Esophagus muscularis mucosa (tissue), 4 donors: ENCODE data around the gene CHRDL1.

ENCODE experiments used
- EP300 ChIP-seq: sonication (generic); formaldehyde crosslinking; IDR thresholded peaks from one replicate; pipeline ENCODE4 v1.6.1; 2017; ENCODE audit warnings: antibody characterized with exemption
- POLR2A ChIP-seq: fragments of 450-650 bp; IDR thresholded peaks from one replicate; pipeline ENCODE4 v1.6.1; 2017; ENCODE audit warnings: antibody characterized with exemption, moderate library complexity, mild to moderate bottlenecking, low read depth
- POLR2AphosphoS5 ChIP-seq, 2 donors: sonication (generic); formaldehyde crosslinking; IDR thresholded peaks; one replicate each; pipeline ENCODE4 v1.6.1; 2017; ENCODE audit warnings: antibody characterized with exemption in 2 of 2
- TF ChIP-seq, protein P1 (sequence below), 3 experiments: fragments of 200-600 bp in 2 of 3; fragments of 450-650 bp in 1 of 3; sonication (generic) in 2 of 3; IDR thresholded peaks; one replicate each; pipeline ENCODE4 v1.5.1; 2017 to 2019; ENCODE audit warnings: antibody characterized with exemption in 3 of 3, mild to moderate bottlenecking in 2 of 3, moderate library complexity in 1 of 3

DNA sequence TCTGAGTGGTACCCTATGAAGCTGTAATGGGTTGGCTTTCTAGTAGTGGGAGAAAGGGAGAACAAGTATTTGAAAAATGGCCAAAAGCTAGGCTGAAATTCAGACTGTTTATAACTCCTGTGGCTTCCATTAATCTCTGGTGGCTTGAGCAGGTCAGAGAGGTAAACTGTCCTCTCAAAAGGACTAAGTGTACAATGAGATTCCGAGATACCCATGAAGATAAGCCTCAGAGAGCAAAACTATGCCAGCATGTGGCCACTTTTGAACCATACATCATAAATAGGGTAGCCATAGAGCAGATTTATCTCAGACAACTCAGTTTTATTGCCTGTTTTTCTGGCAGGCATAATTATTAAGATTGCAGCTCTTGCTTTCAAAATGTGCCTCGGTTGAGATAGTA lies 89.2 kb downstream of the CHRDL1 start:
- TF ChIP-seq POLR2AphosphoS5 (IDR thresholded peaks at IDR 0.05) (no peak), EP300 (no peak), POLR2A (no peak)
- TF ChIP-seq, protein P1, sequence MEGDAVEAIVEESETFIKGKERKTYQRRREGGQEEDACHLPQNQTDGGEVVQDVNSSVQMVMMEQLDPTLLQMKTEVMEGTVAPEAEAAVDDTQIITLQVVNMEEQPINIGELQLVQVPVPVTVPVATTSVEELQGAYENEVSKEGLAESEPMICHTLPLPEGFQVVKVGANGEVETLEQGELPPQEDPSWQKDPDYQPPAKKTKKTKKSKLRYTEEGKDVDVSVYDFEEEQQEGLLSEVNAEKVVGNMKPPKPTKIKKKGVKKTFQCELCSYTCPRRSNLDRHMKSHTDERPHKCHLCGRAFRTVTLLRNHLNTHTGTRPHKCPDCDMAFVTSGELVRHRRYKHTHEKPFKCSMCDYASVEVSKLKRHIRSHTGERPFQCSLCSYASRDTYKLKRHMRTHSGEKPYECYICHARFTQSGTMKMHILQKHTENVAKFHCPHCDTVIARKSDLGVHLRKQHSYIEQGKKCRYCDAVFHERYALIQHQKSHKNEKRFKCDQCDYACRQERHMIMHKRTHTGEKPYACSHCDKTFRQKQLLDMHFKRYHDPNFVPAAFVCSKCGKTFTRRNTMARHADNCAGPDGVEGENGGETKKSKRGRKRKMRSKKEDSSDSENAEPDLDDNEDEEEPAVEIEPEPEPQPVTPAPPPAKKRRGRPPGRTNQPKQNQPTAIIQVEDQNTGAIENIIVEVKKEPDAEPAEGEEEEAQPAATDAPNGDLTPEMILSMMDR (IDR thresholded peaks at IDR 0.05) = no peak
